GM21529 (cell line): ENCODE data around the gene MICAL1.

Experiments
- ATAC-seq: cut with Tn5 transposase; IDR thresholded peaks from one replicate; pipeline ENCODE4 v1.9.1; 2021; ENCODE audit not compliant: unreplicated experiment

MICAL1 gene

GRCh38 chr6:109454496-109455436 lies 806 bp downstream of the MICAL1 start:
- peak; percentile 36 for ATAC-seq

GRCh38 chr6:109453594-109454495 lies 1.7 kb downstream of the MICAL1 start:
- no peak for ATAC-seq

- ATAC-seq: no peak
These were observed 2.4 kb downstream of the MICAL1 start for GRCh38 chr6:109453156-109453555.

- ATAC-seq: no peak
These were observed 3.4 kb downstream of the MICAL1 start for GRCh38 chr6:109452181-109452580.

GRCh38 chr6:109451376-109451775 lies 4.2 kb downstream of the MICAL1 start:
- ATAC-seq: no peak

GRCh38 chr6:109450801-109451200 lies 4.8 kb downstream of the MICAL1 start:
- ATAC-seq: no peak

GRCh38 chr6:109449795-109450673 lies 5.5 kb downstream of the MICAL1 start:
- no peak for ATAC-seq

- no peak for ATAC-seq
These were observed 6.3 kb downstream of the MICAL1 start for GRCh38 chr6:109449064-109449794.

- ATAC-seq: no peak
These were observed 7.0 kb downstream of the MICAL1 start for GRCh38 chr6:109448615-109449014.

GRCh38 chr6:109447878-109448555 lies 7.6 kb downstream of the MICAL1 start:
- no peak for ATAC-seq

GRCh38 chr6:109447087-109447486 lies 8.5 kb downstream of the MICAL1 start:
- ATAC-seq: no peak

- ATAC-seq: no peak
These were observed 9.0 kb downstream of the MICAL1 start for GRCh38 chr6:109446541-109446940.

GRCh38 chr6:109446072-109446471 lies 9.5 kb downstream of the MICAL1 start:
- ATAC-seq: no peak

- ATAC-seq: no peak
These were observed 10.2 kb downstream of the MICAL1 start for GRCh38 chr6:109445382-109445781.

GRCh38 chr6:109443425-109443950 lies 12.1 kb downstream of the MICAL1 start:
- ATAC-seq: no peak

- no peak for ATAC-seq
These were observed 13.1 kb downstream of the MICAL1 start for GRCh38 chr6:109442393-109442924.

- ATAC-seq: peak; percentile 16
These were observed 14.3 kb downstream of the MICAL1 start for GRCh38 chr6:109441069-109441816.
